Stimulated activated CD4-positive, alpha-beta T cell treated with anti-CD3 and anti-CD28 coated beads, Interleukin-4, amount 100 ng/mL, for 24 hours (primary cell): Measurements from ENCODE around the gene UGT1A4.

Experiments used
- DNase-seq: peaks from one replicate; pipeline ENCODE4 v3.0.0-alpha.2; 2020

The UGT1A4 gene

DNA sequence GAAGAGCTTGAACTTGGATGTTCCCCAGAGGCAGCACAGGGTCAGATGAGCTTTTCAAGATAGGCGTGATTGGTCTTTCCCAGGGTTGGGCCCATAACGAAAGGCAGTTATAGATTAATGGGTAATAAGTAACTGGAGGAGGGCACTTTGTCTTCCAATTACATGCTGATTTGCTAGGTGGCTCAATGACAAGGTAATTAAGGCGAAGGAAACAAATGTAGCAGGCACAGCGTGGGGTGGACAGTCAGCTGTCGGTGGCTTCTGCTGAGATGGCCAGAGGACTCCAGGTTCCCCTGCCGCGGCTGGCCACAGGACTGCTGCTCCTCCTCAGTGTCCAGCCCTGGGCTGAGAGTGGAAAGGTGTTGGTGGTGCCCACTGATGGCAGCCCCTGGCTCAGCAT, at the start of gene UGT1A4:
Gene UGT1A4, plus strand, starts transcription at position 185 of the 400 bp plus-strand sequence. Its CDS starts 85 bp downstream, at position 270.
- DNase-seq = no peak

DNA sequence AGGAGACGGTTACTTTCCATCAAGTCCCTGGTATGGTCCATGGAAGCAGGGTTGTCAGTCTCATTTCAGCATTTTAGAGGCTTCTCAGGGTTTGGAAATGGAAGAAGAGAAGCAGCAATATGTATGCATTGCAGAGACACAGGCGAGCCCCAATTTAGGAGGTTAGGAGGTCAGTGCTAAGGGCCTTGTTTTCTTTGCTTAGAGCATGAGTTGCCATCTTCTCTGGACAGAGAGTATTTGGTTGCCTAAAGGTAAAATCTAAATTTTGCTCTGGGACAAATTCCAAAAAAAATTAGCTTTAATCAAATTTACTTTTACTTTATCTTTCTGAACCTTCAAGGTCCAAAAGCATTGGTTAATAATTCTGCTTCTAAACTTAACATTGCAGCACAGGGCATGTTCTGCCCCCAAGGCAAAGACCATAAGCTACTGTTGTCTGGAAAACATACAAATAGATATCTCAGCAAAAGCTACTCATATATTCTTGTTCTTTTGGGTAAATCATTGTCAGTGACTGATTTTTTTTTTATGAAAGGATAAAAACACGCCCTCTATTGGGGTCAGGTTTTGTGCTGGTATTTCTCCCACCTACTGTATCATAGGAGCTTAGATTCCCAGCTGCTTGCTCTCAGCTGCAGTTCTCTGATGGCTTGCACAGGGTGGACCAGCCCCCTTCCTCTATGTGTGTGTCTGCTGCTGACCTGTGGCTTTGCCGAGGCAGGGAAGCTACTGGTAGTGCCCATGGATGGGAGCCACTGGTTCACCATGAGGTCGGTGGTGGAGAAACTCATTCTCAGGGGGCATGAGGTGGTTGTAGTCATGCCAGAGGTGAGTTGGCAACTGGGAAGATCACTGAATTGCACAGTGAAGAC, 47.0 kb upstream of the UGT1A4 start, which contains the start of gene UGT1A9:
Gene UGT1A9, plus strand, starts transcription at position 609 of the 872 bp plus-strand sequence. Its CDS starts 37 bp downstream, at position 646.
- DNase-seq = no peak

DNA sequence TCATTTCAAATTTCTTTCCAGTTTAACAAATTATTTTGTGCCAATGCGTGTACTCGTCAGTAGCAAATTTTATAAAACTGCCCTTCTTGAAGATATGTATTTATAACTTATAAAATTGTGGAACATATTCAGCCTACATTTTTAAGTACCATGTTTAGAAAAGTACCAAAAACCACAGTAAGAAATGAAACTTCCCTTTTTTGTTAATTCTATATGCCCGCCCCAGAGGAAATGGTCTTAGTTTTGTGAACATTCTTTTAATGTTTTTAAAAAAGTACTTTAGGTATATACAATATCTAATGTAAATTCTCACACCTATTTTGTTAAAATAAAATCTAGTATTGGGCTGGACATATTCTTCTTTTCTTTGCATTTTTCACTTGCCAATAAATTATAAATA, 45.6 kb upstream of the UGT1A4 start:
- no peak for DNase-seq

DNA sequence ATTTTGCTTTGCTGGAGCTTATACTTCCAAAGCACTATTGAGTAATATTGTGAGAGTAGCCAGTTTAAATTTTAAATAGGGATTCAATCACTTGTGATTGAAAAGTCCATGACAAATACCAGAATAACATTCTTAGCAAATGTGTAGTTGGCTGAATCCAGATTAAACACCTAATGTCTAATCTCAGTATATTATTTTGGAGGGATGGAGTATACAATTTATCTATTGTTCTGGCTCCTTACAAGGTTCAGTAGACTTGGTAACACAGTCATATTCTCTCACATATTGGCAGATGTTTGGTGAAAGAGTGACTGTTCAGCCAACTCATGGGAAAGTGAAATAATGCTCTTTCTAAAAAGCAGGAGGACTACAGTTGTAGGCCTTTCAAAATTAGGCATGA, 44.6 kb upstream of the UGT1A4 start:
- no peak for DNase-seq

DNA sequence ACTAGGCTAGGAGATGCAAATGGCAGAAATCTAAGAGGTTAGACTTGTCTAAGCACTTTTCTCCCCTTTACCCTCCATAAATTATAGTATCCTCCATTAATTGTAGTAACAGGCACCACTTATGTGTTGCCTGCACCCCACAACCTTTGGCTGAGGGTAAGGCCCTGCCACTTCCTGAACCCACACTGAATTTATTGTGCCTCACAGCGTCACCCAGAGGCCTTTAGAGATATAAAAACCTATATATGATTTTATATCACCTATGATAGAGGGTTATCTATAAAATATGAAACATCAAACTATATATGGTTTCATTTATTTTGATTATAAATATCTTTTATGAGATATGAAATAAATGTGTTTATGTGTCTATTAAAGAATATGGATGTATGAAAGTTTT, 44.2 kb upstream of the UGT1A4 start:
- DNase-seq = no peak

DNA sequence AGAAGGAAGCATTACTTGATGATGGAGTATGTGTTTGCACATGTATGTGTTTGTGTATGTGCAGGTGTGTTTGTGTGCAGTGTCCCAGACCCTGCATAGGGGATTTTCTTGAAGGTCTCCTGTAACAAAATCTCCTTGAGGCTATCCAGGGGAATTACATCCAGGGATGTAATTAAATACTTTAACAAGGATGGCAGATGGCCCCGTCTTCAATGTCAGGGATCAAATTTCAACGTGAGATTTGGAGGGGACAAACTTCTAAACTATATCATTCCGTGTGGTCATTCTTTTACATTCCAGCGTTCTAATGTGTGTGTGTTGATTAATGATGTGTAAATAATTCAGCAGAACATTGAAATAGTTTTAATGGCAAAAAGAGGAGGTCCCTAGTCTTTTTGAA, 43.5 kb upstream of the UGT1A4 start:
- no peak for DNase-seq

DNA sequence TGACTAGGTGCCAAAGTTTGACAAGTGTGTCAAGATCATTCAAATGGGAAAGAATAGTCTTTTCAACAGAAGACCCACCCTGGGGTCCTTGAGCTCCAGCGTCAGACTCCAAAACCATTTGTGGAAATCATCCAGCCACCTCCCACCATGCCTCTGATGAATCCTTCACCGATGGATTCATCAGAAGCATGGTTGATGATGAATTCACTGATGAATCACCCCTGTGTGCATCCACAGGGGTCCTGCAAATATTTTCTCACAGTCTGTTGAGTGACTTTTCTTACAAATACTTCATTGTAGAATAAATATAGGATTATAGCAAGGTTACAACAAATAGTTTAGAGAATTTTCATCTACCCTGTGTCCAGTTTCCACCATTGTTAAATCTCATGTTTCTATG, 42.5 kb upstream of the UGT1A4 start:
- DNase-seq = no peak

DNA sequence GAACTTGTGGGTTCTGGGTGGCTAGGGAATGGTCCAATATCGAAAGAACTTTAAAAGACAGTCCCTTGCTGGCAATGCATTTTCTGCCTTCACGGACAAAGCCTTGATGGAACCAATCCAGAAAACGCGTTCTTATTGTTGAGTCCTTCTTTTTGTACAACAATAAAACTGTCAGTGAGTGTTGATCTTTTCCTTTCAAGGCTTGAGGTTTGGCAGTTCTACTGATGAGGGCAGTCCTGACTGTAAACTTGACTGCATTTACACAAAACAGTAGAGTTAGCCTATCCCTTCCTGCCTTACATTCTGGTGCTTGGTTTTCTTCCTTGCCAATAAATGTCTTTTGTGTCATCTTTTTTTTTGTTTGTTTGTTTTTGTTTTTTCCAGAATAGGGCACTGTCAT, 39.3 kb upstream of the UGT1A4 start:
- DNase-seq = no peak

DNA sequence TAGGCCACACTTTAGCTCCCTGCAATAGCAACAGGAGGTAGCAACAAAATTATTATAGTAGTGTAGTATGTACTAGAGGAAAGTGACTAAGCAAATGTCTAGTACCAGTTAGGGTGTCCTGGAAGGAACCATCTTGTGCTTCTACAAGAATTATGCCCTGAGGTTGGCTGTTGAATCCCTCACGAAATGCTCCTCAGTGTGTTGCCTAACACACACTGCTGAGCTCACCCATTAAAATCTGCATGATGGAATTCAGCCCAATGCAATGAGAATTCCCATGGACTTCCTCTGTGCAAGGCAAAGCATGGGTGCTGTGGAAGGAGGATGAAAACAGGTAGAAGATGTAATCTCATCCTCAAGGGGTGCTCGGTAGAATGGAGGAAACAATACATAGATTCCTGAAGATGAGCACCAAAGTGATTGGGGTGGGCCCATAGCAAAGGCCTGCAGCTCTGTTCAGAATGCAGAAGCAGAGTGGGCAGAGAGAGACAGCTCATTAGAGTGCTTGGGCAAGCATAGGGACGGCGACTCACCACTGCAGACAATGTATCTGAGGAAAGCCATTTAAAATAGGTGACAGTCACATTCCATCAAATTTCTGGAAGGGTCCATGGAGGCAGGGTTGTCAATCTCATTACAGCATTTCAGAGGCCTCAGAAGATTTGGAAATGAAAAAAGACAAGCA, 38.0 kb upstream of the UGT1A4 start:
- DNase-seq = no peak

DNA sequence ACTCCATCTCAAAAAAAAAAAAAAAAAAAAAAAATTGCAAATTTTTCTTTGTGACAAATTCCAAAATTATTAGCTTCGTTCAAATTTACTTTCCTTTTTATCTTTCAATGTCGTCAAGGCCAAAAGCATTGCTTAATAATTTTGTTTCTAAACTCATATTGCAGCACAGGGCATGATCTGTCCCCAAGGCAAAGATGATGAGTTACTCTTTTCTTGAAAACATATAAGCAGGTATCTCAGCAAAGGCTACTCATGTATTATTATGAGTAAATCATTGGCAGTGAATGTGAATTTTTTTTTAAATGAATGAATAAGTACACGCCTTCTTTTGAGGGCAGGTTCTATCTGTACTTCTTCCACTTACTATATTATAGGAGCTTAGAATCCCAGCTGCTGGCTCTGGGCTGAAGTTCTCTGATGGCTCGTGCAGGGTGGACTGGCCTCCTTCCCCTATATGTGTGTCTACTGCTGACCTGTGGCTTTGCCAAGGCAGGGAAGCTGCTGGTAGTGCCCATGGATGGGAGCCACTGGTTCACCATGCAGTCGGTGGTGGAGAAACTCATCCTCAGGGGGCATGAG, 36.9 kb upstream of the UGT1A4 start, which contains the start of gene UGT1A7:
Gene UGT1A7, plus strand, starts transcription at position 381 of the 579 bp plus-strand sequence. Its CDS starts 37 bp downstream, at position 418.
- DNase-seq = no peak

DNA sequence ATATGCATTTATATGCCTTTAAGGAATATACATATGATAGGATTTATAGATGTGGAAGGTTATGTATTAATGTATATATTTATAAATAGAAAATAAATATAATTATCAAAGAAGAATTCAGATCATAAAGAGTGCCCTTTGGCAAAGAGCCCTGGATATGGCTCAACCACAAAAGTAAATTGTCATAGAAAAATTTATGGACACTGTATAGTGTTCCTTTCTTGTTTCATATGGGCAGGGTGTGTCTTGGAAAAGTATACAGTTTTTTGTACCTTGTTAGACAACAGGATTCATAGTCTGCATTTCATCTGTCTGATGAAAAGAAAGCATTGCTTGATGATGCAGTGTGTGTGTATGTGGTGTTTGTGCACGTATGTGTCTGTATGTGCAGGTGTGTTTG, 33.9 kb upstream of the UGT1A4 start:
- no peak for DNase-seq

DNA sequence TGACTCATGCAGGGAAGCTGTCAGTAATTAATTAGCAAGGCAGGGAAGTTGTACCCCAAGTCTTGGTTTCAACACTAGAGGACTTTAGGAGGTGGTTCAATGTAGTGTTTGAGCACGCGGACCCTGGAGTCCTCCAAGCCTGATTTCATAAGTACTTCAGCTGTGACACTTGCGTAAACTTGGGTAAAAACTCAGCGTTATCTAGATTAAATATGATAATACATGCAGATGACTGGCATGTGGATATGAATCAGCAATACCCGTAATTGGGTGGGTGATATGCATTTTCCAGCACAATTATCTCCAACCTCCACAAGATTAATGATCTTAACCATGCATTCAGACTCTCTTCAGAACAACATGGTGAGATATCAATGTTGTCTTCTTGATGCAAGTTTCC, 31.6 kb upstream of the UGT1A4 start:
- no peak for DNase-seq

DNA sequence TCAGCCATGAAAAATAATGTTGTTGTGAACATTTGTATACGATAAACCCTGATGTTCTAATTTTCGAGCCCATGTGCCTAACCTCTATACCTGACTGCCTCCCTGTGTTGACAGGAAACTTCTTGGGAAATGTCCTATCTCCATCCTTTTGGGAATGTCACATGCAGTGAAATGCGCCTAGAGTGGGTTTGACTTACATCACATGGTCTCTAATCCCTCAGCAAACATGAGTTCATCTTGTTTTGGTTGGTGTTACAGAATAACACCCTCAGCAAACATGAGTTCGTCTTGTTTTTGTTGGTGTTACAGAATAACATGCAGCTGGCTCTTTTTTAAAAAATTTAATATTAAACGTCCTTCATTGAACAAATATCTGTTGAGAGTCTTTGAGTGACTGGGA, 30.2 kb upstream of the UGT1A4 start:
- no peak for DNase-seq

DNA sequence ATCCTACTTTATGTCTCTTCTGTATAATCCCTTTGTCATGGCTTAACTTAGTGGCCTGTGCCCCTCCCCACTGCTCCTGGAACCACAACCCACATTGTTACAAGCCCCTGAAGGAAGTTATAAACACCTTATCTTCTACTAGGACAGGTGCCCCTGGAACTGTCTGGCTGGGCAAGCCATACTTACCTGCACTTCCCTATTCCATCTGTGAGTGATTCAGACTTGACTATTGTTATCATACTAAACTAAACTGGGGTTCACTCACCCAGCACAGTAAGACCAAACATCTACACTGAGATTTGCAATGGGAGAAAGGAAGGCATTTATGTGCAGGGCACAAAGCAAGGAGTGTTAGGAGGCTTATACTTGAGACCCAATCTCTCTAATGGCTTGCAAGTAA, 29.5 kb upstream of the UGT1A4 start:
- no peak for DNase-seq

DNA sequence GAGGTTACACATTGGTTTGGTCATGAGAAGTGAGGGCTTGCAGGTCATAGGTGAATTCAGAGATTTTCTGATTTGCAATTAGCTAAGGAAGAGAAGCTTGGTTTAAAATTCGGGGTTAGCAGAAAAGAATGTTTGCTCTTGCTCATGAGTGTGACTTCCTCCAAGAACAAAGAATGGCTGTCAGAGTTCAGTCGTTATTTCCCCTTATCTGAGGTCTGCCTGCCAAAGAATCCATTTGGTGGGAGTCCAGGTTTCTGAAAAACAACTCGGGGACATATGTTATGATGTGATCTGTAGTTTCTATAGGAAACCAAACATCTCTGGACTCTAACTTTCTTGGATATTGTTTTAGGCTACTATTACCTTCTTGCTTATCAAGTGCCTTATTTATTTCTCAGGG, 29.0 kb upstream of the UGT1A4 start:
- no peak for DNase-seq

DNA sequence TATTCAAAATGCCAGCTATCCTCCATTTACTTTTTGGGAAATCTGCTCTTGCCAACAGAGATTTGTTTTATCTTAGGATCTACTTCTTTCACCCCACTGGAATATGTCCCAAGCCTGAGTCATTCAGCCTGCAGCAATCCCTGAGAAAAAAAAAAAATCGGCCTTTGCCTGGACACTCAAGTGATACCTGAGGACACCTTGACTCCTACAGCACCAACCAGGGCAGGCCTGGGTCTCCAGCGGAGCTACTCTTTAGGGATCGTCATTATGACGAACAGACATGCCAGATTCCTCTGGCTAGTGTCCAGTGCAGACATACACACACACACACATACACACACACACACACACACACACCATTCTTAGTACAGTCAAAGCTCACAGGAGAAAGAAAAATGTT, 28.1 kb upstream of the UGT1A4 start:
- DNase-seq = no peak

DNA sequence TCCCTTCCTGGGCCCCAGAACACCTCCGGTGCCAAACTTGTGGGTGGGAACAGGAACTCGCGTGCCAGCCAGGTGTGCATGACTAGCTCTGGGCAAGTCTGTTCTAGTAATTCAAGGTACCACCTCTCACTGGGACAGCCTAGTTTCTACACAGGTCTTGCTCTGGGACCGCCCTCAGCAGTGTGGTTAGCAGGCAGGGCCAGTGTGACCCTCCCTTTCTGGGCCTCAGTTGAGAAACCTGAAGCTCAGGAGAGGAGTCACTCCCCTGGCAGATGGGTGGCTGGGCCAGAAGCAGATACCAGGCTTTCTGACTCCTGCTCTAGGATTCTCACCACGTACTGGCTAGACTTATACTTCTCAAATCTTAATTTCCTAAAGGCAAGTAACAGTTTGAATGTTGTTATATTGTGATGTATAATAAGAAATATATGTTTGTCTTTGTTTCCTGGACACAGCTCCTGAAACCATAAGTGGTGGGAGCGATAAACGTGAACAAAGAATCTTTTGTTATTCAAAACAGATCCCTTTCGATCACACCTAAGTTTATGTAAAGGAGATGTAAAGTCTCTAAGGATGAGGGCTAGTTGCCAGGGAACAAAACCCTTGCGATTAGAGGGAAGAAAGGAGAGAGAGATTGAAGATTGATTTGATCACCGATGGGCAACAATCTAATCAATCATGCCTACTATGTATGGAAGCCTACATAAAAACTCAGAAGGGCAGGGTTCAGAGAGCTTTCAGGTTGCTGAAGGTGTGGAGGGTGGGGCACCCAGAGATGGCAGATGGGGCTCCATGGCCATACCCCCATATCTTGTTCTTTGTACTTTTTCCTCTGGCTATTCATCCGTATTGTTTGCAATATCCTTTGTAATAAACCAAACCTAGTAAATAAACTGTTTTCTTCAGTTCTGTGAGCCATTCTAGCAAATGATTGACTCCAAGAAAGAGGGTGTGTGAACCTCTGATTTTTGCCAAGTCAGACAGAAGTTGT, 26.8 kb upstream of the UGT1A4 start:
- no peak for DNase-seq

DNA sequence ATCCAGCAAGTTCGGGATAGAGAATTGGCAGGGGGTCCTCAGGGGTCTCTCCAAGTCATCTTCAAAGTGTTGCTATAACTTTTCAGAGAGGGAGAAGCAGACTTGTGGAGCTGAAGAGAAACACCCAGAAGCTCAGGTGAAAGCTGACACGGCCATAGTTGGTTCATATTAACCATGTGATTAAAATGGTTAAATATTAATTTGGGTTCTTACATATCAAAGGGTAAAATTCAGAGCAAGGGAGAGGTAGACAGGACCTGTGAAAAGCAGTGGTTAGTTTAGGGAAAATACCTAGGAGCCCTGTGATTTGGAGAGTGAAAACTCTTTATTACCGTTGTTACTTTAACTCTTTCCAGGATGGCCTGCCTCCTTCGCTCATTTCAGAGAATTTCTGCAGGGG, 25.9 kb upstream of the UGT1A4 start, which contains the start of gene UGT1A6:
Gene UGT1A6, plus strand, starts transcription at position 243 of the 400 bp plus-strand sequence. Its CDS starts 115 bp downstream, at position 358.
- no peak for DNase-seq

DNA sequence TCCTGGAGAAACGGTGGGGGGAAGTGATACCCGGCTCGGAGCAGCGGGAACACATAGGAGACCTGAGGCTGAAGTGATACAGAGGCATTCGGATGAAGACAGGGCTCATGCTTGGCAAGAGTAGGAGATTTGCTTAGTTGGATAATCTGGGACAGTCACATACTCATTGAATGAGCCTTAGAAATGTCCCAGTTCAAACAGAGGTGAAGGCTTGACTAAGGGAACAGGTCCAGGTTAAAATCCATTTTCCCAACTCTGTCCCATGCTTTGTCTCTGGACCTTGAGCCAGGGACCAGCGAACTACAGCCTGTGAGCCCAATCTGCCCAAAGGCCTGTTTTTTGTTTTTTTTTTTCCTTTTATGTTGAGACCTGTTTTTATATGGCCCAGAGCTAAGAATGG, 24.6 kb upstream of the UGT1A4 start:
- no peak for DNase-seq

DNA sequence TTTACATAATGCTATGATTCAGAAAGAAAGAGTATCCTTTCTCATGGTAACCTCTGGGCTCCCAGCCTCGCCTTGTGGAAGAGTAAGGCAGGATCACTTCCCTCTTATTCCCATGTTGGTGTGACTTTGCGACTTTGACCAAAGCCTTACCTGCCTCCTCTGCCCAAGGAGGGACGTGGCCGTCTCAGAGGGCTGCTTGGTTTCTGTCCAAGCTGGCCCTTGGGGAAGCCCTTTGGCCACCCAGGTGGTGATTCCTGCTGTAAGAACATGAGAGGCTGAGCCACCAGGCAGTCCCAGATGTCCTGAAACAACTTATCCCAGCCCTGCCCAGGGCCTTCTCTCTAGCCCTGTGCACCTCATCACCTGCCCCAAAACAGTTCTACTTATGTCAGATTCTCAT, 19.8 kb upstream of the UGT1A4 start:
- no peak for DNase-seq

DNA sequence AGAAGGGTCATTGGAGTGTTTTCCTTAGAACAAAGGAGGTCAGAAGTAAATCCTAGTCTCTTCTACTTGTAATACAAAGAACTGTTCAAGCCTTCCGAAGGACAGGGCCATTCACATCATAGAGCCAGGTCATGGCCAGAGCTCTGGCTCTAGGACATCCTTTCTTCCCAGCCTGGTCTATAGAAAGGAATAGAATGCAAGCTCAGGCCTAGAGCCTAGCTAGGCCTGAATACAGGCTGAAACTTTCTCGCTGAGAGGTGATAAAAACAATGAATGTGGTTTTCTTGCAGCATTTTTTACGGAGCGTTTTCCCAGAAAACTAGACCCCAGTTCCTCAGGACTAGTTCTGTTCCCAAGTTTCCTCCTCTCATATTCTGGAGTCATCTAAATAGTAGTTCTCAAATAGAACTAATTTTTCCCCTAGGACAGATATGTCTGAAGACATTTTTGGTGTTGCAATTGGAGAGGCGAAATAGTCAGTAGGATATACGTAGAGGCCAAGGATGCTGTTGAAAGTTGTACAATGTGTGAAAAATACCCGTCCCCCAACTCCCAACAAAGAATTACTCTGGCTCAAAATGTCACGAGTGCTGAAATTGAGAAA, 19.0 kb upstream of the UGT1A4 start:
- no peak for DNase-seq
